ENCODE measurements around the gene LTK.

Gene LTK

GRCh38 chr15:41513506-41514227 lies at the start of gene LTK:
Gene LTK, minus strand, starts transcription at chr15:41513827. Its CDS starts 118 bp downstream, at chr15:41513709.
- DNase-seq, result peak; percentile 41

GRCh38 chr15:41562784-41563198 lies 49.2 kb upstream of the LTK start:
- no peak for DNase-seq

- DNase-seq, result no peak
Measured at GRCh38 chr15:41562244-41562643, 48.6 kb upstream of the LTK start.

GRCh38 chr15:41561777-41562145 lies 48.1 kb upstream of the LTK start:
- no peak for DNase-seq

GRCh38 chr15:41561104-41561776 lies 47.6 kb upstream of the LTK start:
- DNase-seq, result no peak

GRCh38 chr15:41560572-41560874 lies 46.9 kb upstream of the LTK start:
- no peak for DNase-seq

GRCh38 chr15:41559239-41559782 lies 45.7 kb upstream of the LTK start:
- DNase-seq, result peak; percentile 9

GRCh38 chr15:41558400-41559238 lies 45.0 kb upstream of the LTK start, which contains the start of gene TYRO3:
Gene TYRO3, plus strand, starts transcription at chr15:41559212. Its CDS starts 46 bp downstream, at chr15:41559258.
- DNase-seq, result peak; percentile 56

- DNase-seq, result peak; percentile 76
Measured at GRCh38 chr15:41557673-41558399, 44.2 kb upstream of the LTK start.

GRCh38 chr15:41556677-41557076 lies 43.0 kb upstream of the LTK start:
- DNase-seq, result no peak

- DNase-seq, result no peak
Measured at GRCh38 chr15:41554915-41555314, 41.3 kb upstream of the LTK start.

GRCh38 chr15:41554343-41554742 lies 40.7 kb upstream of the LTK start:
- no peak for DNase-seq

GRCh38 chr15:41553731-41554130 lies 40.1 kb upstream of the LTK start:
- DNase-seq, result peak; percentile 31

GRCh38 chr15:41550066-41550775 lies 36.6 kb upstream of the LTK start:
- DNase-seq, result no peak

- peak; percentile 73 for DNase-seq
Measured at GRCh38 chr15:41546851-41547786, 33.5 kb upstream of the LTK start.

- DNase-seq, result no peak
Measured at GRCh38 chr15:41545218-41545617, 31.6 kb upstream of the LTK start.

- DNase-seq, result peak; percentile 25
Measured at GRCh38 chr15:41544650-41545015, 31.0 kb upstream of the LTK start.

- no peak for DNase-seq
Measured at GRCh38 chr15:41543521-41543870, 29.9 kb upstream of the LTK start.

GRCh38 chr15:41536866-41537265 lies 23.2 kb upstream of the LTK start:
- no peak for DNase-seq

GRCh38 chr15:41535544-41535943 lies 21.9 kb upstream of the LTK start:
- no peak for DNase-seq

- DNase-seq, result no peak
Measured at GRCh38 chr15:41530363-41530956, 16.8 kb upstream of the LTK start.

Data from EL (cell line).